Neural progenitor cell (in vitro differentiated cells): ENCODE measurements around the gene IRGC. TPM values are rescaled to one million over a fixed set of nuclear protein-coding genes. Genes with fewer than 3 reads are reported as not detected.

Experiments used
- DNase-seq: peaks from one replicate; pipeline ENCODE4 v3.0.0-alpha.2; 2016; ENCODE audit warnings: low spot score
- H2AFZ ChIP-seq: fragments of 200-600 bp; sonication (generic); replicated peaks from 2 replicates; pipeline ENCODE4 v1.6.1; 2016; ENCODE audit warnings: antibody characterized with exemption
- H3F3A ChIP-seq: fragments of 200-600 bp; sonication (generic); 2 replicates; pipeline ENCODE4 v1.6.1; 2016; ENCODE audit warnings: antibody characterized with exemption, low read depth
- H3K27ac ChIP-seq: fragments of 200-600 bp; sonication (generic); 2 replicates; pipeline ENCODE4 v1.5.1; 2016; ENCODE audit warnings: mild to moderate bottlenecking
- H3K27me3 ChIP-seq: fragments of 200-600 bp; sonication (generic); 2 replicates; pipeline ENCODE4 v1.6.1; 2016; ENCODE audit warnings: mild to moderate bottlenecking, moderate library complexity
- H3K36me3 ChIP-seq: fragments of 200-600 bp; sonication (generic); 2 replicates; pipeline ENCODE4 v1.5.1; 2016
- H3K4me1 ChIP-seq: fragments of 200-600 bp; sonication (generic); 2 replicates; pipeline ENCODE4 v1.6.1; 2016; ENCODE audit warnings: mixed run types
- H3K4me2 ChIP-seq: fragments of 200-600 bp; sonication (generic); 2 replicates; pipeline ENCODE4 v1.6.1; 2016
- H3K4me3 ChIP-seq: fragments of 200-600 bp; sonication (generic); 2 replicates; pipeline ENCODE4 v1.5.1; 2016
- H3K79me2 ChIP-seq: fragments of 200-600 bp; sonication (generic); 2 replicates; pipeline ENCODE4 v1.6.1; 2016; ENCODE audit warnings: low read depth
- H3K9ac ChIP-seq: fragments of 200-600 bp; sonication (generic); 2 replicates; pipeline ENCODE4 v1.6.1; 2016
- H3K9me3 ChIP-seq: fragments of 200-600 bp; sonication (generic); 2 replicates; pipeline ENCODE4 v1.5.1; 2016; ENCODE audit warnings: low read depth
- H4K20me1 ChIP-seq: fragments of 200-600 bp; sonication (generic); 2 replicates; pipeline ENCODE4 v1.6.1; 2016; ENCODE audit warnings: low read depth
- H3K27ac Mint-ChIP-seq: 3 replicates; pipeline ENCODE4 v1.8.0; 2021; ENCODE audit warnings: mixed read lengths
- H3K27me3 Mint-ChIP-seq: 2 replicates; pipeline ENCODE4 v1.8.0; 2022; ENCODE audit warnings: low read depth, mild to moderate bottlenecking, inconsistent platforms, moderate library complexity, mixed read lengths; ENCODE audit not compliant: insufficient read depth
- H3K36me3 Mint-ChIP-seq: 3 replicates; pipeline ENCODE4 v1.8.0; 2021; ENCODE audit warnings: mixed read lengths
- H3K4me1 Mint-ChIP-seq: 3 replicates; pipeline ENCODE4 v1.8.0; 2021; ENCODE audit warnings: mixed read lengths
- H3K4me3 Mint-ChIP-seq: 3 replicates; pipeline ENCODE4 v1.8.0; 2021; ENCODE audit warnings: mild to moderate bottlenecking, moderate library complexity, mixed read lengths
- H3K9me3 Mint-ChIP-seq: 3 replicates; pipeline ENCODE4 v1.8.0; 2020; ENCODE audit warnings: mixed read lengths
- EZH2 ChIP-seq: fragments of 200-600 bp; sonication (generic); IDR thresholded peaks from 2 replicates; pipeline ENCODE4 v1.6.1; 2017; ENCODE audit warnings: antibody characterized with exemption, mild to moderate bottlenecking, moderate library complexity
- EZH2phosphoT487 ChIP-seq: fragments of 200-600 bp; sonication (generic); IDR thresholded peaks from 2 replicates; pipeline ENCODE4 v1.6.1; 2017; ENCODE audit warnings: antibody characterized with exemption
- total RNA-seq: library from RNA; depleted of rRNA; stranded (reverse); fragments of >200 nt; gene quantifications from 2 replicates; pipeline ENCODE4 v1.2.3, GENCODE V29; 2015; ENCODE audit warnings: low replicate concordance
- TF ChIP-seq, protein P1 (sequence below): fragments of 200-600 bp; sonication (generic); IDR thresholded peaks from 2 replicates; pipeline ENCODE4 v1.5.1; 2017; ENCODE audit warnings: antibody characterized with exemption, mild to moderate bottlenecking

Gene IRGC
- total RNA-seq, 1 donor from 2014 or later, result not detected

DNA sequence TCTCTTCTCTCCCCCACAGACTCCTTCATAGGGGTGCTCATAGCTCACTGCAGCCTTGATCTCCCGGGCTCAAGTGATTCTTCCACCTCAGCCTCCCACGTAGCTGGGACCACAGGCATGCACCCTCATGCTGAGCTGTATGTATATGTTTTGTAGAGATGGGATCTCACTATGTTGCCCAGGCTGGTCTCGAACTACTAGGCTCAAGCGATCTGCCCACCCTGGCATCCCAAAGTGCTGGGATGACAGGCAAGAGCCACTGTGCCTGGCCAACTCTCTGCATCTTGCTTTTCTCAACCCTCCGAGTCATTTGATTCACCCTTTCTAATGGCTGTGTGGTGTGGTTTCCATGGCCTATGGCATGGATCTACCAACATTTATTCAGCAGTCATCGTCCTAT, 10.1 kb upstream of the IRGC start:
- TF ChIP-seq EZH2, result no peak
- no peak for TF ChIP-seq EZH2phosphoT487
- TF ChIP-seq, protein P1, sequence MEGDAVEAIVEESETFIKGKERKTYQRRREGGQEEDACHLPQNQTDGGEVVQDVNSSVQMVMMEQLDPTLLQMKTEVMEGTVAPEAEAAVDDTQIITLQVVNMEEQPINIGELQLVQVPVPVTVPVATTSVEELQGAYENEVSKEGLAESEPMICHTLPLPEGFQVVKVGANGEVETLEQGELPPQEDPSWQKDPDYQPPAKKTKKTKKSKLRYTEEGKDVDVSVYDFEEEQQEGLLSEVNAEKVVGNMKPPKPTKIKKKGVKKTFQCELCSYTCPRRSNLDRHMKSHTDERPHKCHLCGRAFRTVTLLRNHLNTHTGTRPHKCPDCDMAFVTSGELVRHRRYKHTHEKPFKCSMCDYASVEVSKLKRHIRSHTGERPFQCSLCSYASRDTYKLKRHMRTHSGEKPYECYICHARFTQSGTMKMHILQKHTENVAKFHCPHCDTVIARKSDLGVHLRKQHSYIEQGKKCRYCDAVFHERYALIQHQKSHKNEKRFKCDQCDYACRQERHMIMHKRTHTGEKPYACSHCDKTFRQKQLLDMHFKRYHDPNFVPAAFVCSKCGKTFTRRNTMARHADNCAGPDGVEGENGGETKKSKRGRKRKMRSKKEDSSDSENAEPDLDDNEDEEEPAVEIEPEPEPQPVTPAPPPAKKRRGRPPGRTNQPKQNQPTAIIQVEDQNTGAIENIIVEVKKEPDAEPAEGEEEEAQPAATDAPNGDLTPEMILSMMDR, result no peak
- Histone ChIP-seq H3K4me3 (no peak overlapping the region), H3K36me3 (no peaks in the 10 kb centered on the region)

DNA sequence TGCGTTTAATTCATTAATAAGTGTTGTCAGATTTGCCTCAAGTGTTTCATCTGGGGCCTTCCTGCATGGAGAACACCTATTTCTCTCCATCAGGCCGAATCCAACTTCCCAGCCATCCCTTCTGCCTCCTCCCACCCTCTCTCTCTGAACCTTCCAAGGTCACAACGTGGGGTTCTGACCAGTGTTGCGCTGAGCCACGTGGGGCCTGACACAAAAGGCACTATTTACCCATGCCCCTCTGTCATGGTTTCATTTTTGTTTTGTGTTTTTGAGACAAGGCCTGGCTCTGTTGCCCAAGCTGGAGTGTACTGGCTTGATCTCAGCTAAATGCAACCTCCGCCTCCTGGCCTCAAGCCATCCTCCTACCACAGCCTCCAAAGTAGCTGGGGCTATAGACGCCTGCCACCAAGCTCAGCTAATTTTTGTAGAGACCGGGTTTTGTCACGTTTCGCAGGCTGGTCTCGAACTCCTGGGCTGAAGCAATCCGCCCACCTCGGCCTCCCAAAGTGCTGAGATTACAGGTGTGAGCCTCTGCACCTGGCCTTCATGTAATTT, 8.6 kb upstream of the IRGC start:
- H3K27ac ChIP-seq, result no peak overlapping the region
- peak overlapping the region; percentile 64 for H3K27ac Mint-ChIP-seq
- TF ChIP-seq EZH2phosphoT487 (no peak), EZH2 (no peak)
- TF ChIP-seq, protein P1, result no peak
- no peaks in the 10 kb centered on the region for H3K27me3 ChIP-seq
- no peaks in the 10 kb centered on the region for H3K36me3 Mint-ChIP-seq
- peaks cover 7% of the 10 kb centered on the region for H3K4me1 Mint-ChIP-seq
- no peak overlapping the region for H2AFZ ChIP-seq
- H3K27me3 Mint-ChIP-seq, result no peaks in the 10 kb centered on the region
- H3K4me2 ChIP-seq, result no peak overlapping the region
- no peak overlapping the region for H3K4me3 Mint-ChIP-seq
- no peaks in the 10 kb centered on the region for H3K36me3 ChIP-seq
- DNase-seq, result no peak
- H3F3A ChIP-seq, result no peaks in the 10 kb centered on the region
- H3K4me3 ChIP-seq, result no peak overlapping the region
- H3K9ac ChIP-seq, result no peak overlapping the region
- no peaks in the 10 kb centered on the region for H3K9me3 ChIP-seq
- peaks cover 6% of the 10 kb centered on the region for H3K9me3 Mint-ChIP-seq
- H3K4me1 ChIP-seq, result no peaks in the 10 kb centered on the region
- H3K79me2 ChIP-seq, result no peaks in the 10 kb centered on the region
- H4K20me1 ChIP-seq, result no peaks in the 10 kb centered on the region

More for the DNA sequence above, 10.1 kb upstream of the IRGC start:
- Histone ChIP-seq H3K27me3 (no peaks in the 10 kb centered on the region), H3K79me2 (no peaks in the 10 kb centered on the region), H3K4me1 (no peaks in the 10 kb centered on the region), H3K9me3 (no peaks in the 10 kb centered on the region), H3K27ac (no peak overlapping the region), H3F3A (no peaks in the 10 kb centered on the region), H3K4me2 (no peak overlapping the region), H2AFZ (no peak overlapping the region), H3K9ac (no peak overlapping the region), H4K20me1 (no peaks in the 10 kb centered on the region)
- DNase-seq, result no peak
- Mint-ChIP-seq H3K27me3 (peaks cover 3% of the 10 kb centered on the region), H3K4me1 (peaks cover 14% of the 10 kb centered on the region), H3K36me3 (no peaks in the 10 kb centered on the region), H3K27ac (no peak overlapping the region), H3K9me3 (peaks cover 6% of the 10 kb centered on the region), H3K4me3 (no peak overlapping the region)

DNA sequence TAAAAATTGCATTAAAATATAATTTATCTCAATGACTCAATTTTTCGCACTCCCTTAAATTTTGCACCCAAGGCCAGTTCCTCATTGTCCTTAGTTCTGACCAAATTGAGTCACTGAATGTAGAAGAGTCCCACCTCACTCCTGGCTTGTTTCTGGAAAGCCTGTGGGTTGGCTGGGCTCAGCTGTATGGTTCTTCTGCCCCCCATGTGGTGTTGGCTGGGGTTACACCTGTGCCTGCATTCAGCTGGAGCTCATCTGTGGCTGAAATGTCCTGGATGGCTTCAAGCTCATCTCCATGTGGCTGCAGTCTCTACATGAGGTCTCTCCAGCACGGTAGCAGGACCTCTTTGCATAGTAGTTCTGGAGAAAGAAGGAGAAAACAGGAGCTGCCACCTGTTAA, 7.2 kb upstream of the IRGC start:
- no peak overlapping the region for H3K4me2 ChIP-seq
- TF ChIP-seq, protein P1, result no peak
- TF ChIP-seq EZH2 (no peak), EZH2phosphoT487 (no peak)
- no peaks in the 10 kb centered on the region for H3K27me3 Mint-ChIP-seq

More for the DNA sequence above, 7.2 kb upstream of the IRGC start:
- no peak overlapping the region for H3K4me3 ChIP-seq
- H3K36me3 Mint-ChIP-seq, result no peaks in the 10 kb centered on the region
- H3K4me1 Mint-ChIP-seq, result no peaks in the 10 kb centered on the region
- no peaks in the 10 kb centered on the region for H3F3A ChIP-seq
- H3K27me3 ChIP-seq, result no peaks in the 10 kb centered on the region
- H3K4me1 ChIP-seq, result no peaks in the 10 kb centered on the region
- no peak overlapping the region for H3K27ac ChIP-seq
- DNase-seq, result no peak
- H3K9ac ChIP-seq, result no peak overlapping the region
- H3K9me3 Mint-ChIP-seq, result peaks cover 6% of the 10 kb centered on the region
- H3K79me2 ChIP-seq, result no peaks in the 10 kb centered on the region
- H3K4me3 Mint-ChIP-seq, result no peak overlapping the region
- H3K9me3 ChIP-seq, result no peaks in the 10 kb centered on the region
- no peaks in the 10 kb centered on the region for H3K36me3 ChIP-seq
- H3K27ac Mint-ChIP-seq, result no peak overlapping the region
- H4K20me1 ChIP-seq, result no peaks in the 10 kb centered on the region
- H2AFZ ChIP-seq, result no peak overlapping the region
